DOHH2 (cell line): ENCODE data around the gene FNDC3B.

ENCODE experiments used
- H3F3A ChIP-seq: fragments of 200-600 bp; sonication (generic), shearing (Covaris generic); 2 replicates; pipeline ENCODE4 v1.6.0; 2016; ENCODE audit warnings: antibody characterized with exemption, mild to moderate bottlenecking; ENCODE audit not compliant: control insufficient read depth, insufficient read depth
- H3K27ac ChIP-seq: fragments of 200-600 bp; sonication (generic); 2 replicates; pipeline ENCODE4 v1.5.1; 2014; ENCODE audit warnings: low read depth, mild to moderate bottlenecking, low read length, moderate library complexity
- H3K27me3 ChIP-seq: fragments of 200-600 bp; sonication (generic); 2 replicates; pipeline ENCODE4 v1.6.1; 2014; ENCODE audit warnings: mild to moderate bottlenecking, low read length, mixed read lengths; ENCODE audit not compliant: control insufficient read depth
- H3K36me3 ChIP-seq: fragments of 200-600 bp; sonication (generic); 2 replicates; pipeline ENCODE4 v1.6.1; 2014; ENCODE audit warnings: mild to moderate bottlenecking, low read length, moderate library complexity, mixed read lengths; ENCODE audit not compliant: control insufficient read depth
- H3K4me1 ChIP-seq: fragments of 200-600 bp; sonication (generic); 2 replicates; pipeline ENCODE4 v1.6.1; 2014; ENCODE audit warnings: mild to moderate bottlenecking, low read length, mixed read lengths; ENCODE audit not compliant: control insufficient read depth
- H3K4me2 ChIP-seq: fragments of 200-600 bp; sonication (generic); 2 replicates; pipeline ENCODE4 v1.6.0; 2014; ENCODE audit warnings: mild to moderate bottlenecking, low read length, moderate library complexity
- H3K4me3 ChIP-seq: fragments of 200-600 bp; sonication (generic); 2 replicates; pipeline ENCODE4 v1.5.1; 2014; ENCODE audit warnings: mild to moderate bottlenecking, low read length, mixed read lengths
- H3K79me2 ChIP-seq: fragments of 200-600 bp; sonication (generic); 2 replicates; pipeline ENCODE4 v1.6.1; 2014; ENCODE audit warnings: mild to moderate bottlenecking, low read length, mixed read lengths; ENCODE audit not compliant: control insufficient read depth
- H3K9me2 ChIP-seq: fragments of 200-600 bp; sonication (generic); replicated peaks from 2 replicates; pipeline ENCODE4 v1.6.1; 2014; ENCODE audit warnings: mild to moderate bottlenecking, low read length, mixed read lengths; ENCODE audit not compliant: control insufficient read depth
- H3K9me3 ChIP-seq: fragments of 200-600 bp; sonication (generic); 2 replicates; pipeline ENCODE4 v1.6.1; 2014; ENCODE audit warnings: antibody characterized with exemption, low read length, mixed read lengths; ENCODE audit not compliant: control insufficient read depth, insufficient read depth
- H4K20me1 ChIP-seq: fragments of 200-600 bp; sonication (generic); 2 replicates; pipeline ENCODE4 v1.6.0; 2014; ENCODE audit warnings: low read depth, mild to moderate bottlenecking, antibody characterized with exemption, low read length, moderate library complexity; ENCODE audit not compliant: control insufficient read depth, insufficient read depth
- EZH2phosphoT487 ChIP-seq: fragments of 200-600 bp; sonication (generic); IDR thresholded peaks from 2 replicates; pipeline ENCODE4 v1.6.1; 2017; ENCODE audit warnings: borderline replicate concordance, mild to moderate bottlenecking, antibody characterized with exemption, low read length, moderate library complexity, mixed read lengths
- TF ChIP-seq, protein P1 (sequence below): fragments of 200-600 bp; sonication (generic); IDR thresholded peaks from one replicate; pipeline ENCODE4 v1.5.1; 2014; ENCODE audit warnings: antibody characterized with exemption, mild to moderate bottlenecking, low read depth, low read length; ENCODE audit not compliant: poor library complexity, severe bottlenecking

Gene FNDC3B

GRCh38 chr3:172257648-172258400 is 218.4 kb downstream of the FNDC3B start:
- H3K27me3 ChIP-seq: no peaks in the 10 kb centered on the region
- no peaks in the 10 kb centered on the region for H3F3A ChIP-seq
- TF ChIP-seq EZH2phosphoT487: no peak
- TF ChIP-seq, protein P1, sequence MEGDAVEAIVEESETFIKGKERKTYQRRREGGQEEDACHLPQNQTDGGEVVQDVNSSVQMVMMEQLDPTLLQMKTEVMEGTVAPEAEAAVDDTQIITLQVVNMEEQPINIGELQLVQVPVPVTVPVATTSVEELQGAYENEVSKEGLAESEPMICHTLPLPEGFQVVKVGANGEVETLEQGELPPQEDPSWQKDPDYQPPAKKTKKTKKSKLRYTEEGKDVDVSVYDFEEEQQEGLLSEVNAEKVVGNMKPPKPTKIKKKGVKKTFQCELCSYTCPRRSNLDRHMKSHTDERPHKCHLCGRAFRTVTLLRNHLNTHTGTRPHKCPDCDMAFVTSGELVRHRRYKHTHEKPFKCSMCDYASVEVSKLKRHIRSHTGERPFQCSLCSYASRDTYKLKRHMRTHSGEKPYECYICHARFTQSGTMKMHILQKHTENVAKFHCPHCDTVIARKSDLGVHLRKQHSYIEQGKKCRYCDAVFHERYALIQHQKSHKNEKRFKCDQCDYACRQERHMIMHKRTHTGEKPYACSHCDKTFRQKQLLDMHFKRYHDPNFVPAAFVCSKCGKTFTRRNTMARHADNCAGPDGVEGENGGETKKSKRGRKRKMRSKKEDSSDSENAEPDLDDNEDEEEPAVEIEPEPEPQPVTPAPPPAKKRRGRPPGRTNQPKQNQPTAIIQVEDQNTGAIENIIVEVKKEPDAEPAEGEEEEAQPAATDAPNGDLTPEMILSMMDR: no peak
- H3K79me2 ChIP-seq: no peaks in the 10 kb centered on the region
- H3K36me3 ChIP-seq: no peaks in the 10 kb centered on the region
- no peaks in the 10 kb centered on the region for H3K9me2 ChIP-seq
- H3K4me3 ChIP-seq: no peak overlapping the region
- H3K9me3 ChIP-seq: no peaks in the 10 kb centered on the region
- no peak overlapping the region for H3K27ac ChIP-seq
- no peaks in the 10 kb centered on the region for H4K20me1 ChIP-seq
- no peak overlapping the region for H3K4me2 ChIP-seq
- H3K4me1 ChIP-seq: no peaks in the 10 kb centered on the region

DNA sequence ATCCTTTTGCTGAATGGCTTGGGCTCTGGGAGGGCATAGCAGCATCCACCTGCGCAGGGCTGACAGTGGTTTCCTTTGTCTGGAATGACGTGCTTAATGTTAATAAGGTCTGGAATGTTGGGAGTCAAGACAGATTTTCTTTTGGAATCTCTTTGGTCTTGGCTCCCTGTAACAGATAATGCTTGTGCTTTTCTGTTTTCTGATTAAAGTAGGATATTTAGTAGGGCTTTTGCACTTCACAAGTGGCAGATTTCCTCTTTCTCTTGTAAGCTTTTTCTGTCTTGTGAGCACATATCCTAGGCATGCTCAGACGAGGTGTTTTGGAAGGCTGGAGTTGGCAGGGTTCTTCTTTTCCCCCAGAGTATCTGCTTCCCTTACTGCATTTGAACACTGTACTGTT is 219.2 kb downstream of the FNDC3B start:
- Histone ChIP-seq H3K27ac (no peak overlapping the region), H3K36me3 (no peaks in the 10 kb centered on the region), H4K20me1 (no peaks in the 10 kb centered on the region), H3K9me2 (no peaks in the 10 kb centered on the region), H3K9me3 (no peaks in the 10 kb centered on the region), H3K4me3 (no peak overlapping the region), H3K4me1 (no peaks in the 10 kb centered on the region), H3K27me3 (no peaks in the 10 kb centered on the region), H3F3A (no peaks in the 10 kb centered on the region), H3K4me2 (no peak overlapping the region), H3K79me2 (no peaks in the 10 kb centered on the region)
- no peak for TF ChIP-seq EZH2phosphoT487
- TF ChIP-seq, protein P1: no peak

- Histone ChIP-seq H3F3A (no peaks in the 10 kb centered on the region), H3K9me2 (no peaks in the 10 kb centered on the region), H3K79me2 (no peaks in the 10 kb centered on the region), H3K4me3 (no peak overlapping the region), H3K36me3 (no peaks in the 10 kb centered on the region), H3K4me2 (no peak overlapping the region), H3K27ac (no peak overlapping the region), H3K4me1 (no peaks in the 10 kb centered on the region), H3K27me3 (no peaks in the 10 kb centered on the region), H4K20me1 (no peaks in the 10 kb centered on the region), H3K9me3 (no peaks in the 10 kb centered on the region)
- TF ChIP-seq, protein P1: no peak
- TF ChIP-seq EZH2phosphoT487: no peak
These were observed 219.7 kb downstream of the FNDC3B start for GRCh38 chr3:172259111-172259541.
